ENCODE measurements around the gene DCBLD2.

- TF ChIP-seq CTCF (IDR thresholded peaks at IDR 0.05) (no peak), POLR2A (IDR thresholded peaks at IDR 0.05) (no peak)
These were observed 10.3 kb downstream of the DCBLD2 start for GRCh38 chr3:98890965-98891910.
